ENCODE data around the gene FREY1. TPM values are rescaled to one million over a fixed set of nuclear protein-coding genes. Genes with fewer than 3 reads are reported as not detected.

Gene FREY1
- total and polyA plus RNA-seq, 9 of the 15 experiments (the other 6 are each of a cell fraction or from before 2014, with no cell fraction given): 0.25 to 1.5 (median 1.1) TPM; not detected in 5

GRCh38 chr11:45921561-45922424, 14.7 kb upstream of the FREY1 start:
- peak overlapping the region; percentile 63; the same call in 1 of the 2 replicates for H3K4me2 ChIP-seq (ENCODE audit: insufficient read depth, low read length)
- CTCF ChIA-PET (ENCODE audit: low intra/inter-chr PET ratio): no interaction called here

More at GRCh38 chr11:45921561-45922424, 14.7 kb upstream of the FREY1 start:
- Histone ChIP-seq H3K9me3 (replicated peaks; ENCODE audit: control insufficient read depth, insufficient read depth, low read depth, low read length) (no peaks in the 10 kb centered on the region), H3K9ac (ENCODE audit: insufficient read depth in 1 of 2, low read depth in 2 of 2, low read length in 2 of 2) (peak overlapping the region in 1 of 2 experiments; percentile 89; a peak in 3 of 4 replicates), H3K79me2 (ENCODE audit: control insufficient read depth, insufficient read depth, low read length) (peaks cover 13% of the 10 kb centered on the region), H3K4me1 (replicated peaks in 1 of 2; ENCODE audit: control insufficient read depth in 2 of 2, insufficient read depth in 2 of 2, low read length in 2 of 2) (peaks cover 11 to 63% of the 10 kb centered on the region in 2 experiments), H3K36me3 (ENCODE audit: control insufficient read depth, insufficient read depth, low read length) (no peaks in the 10 kb centered on the region; the same call in 1 of the 3 replicates), H3K4me3 (peak overlapping the region; percentile 52), H3K27me3 (ENCODE audit: control insufficient read depth in 2 of 2, insufficient read depth in 2 of 2, low read length in 2 of 2) (no peaks in the 10 kb centered on the region), H3K9me1 (ENCODE audit: control insufficient read depth, insufficient read depth, low read length) (no peaks in the 10 kb centered on the region), H3K27ac (ENCODE audit: extremely low read depth, low read depth, low read length) (no peak overlapping the region), H2AFZ (ENCODE audit: low read depth, low read length) (peak overlapping the region; percentile 79), H4K20me1 (replicated peaks; ENCODE audit: control insufficient read depth, insufficient read depth, low read length) (no peaks in the 10 kb centered on the region; the same call in 1 of the 2 replicates)
- BruUV-seq (replicated peaks): no TSS peak
- no peak for FAIRE-seq
- TF ChIP-seq CBFA2T3 (IDR thresholded peaks at IDR 0.05): 0 out of 2 replicates have a peak, but pooled peaks have one; percentile 4
- TF ChIP-seq LEF1 (IDR thresholded peaks at IDR 0.05): 0 out of 2 replicates have a peak, but pooled peaks have one; percentile 13
- TF ChIP-seq JUND (IDR thresholded peaks at IDR 0.05; ENCODE audit: borderline replicate concordance, low read depth, low read length): no peak
- TF ChIP-seq JUND (tag; IDR thresholded peaks at IDR 0.05; ENCODE audit: borderline replicate concordance, low read depth, low read length): no peak
- no peak for TF ChIP-seq ARID4B (CRISPR knock-in tag; IDR thresholded peaks at IDR 0.05)
- TF ChIP-seq TRIM24 (IDR thresholded peaks at IDR 0.05): no peak
- TF ChIP-seq ZBTB33 (CRISPR knock-in tag; IDR thresholded peaks at IDR 0.05): peak; percentile 90
- peak; percentile 38; the same call in 1 of the 2 replicates for TF ChIP-seq NCOA6 (IDR thresholded peaks at IDR 0.05)
- peak; percentile 42 for TF ChIP-seq FIP1L1 (IDR thresholded peaks at IDR 0.05; ENCODE audit: low read depth, low read length, poor library complexity, severe bottlenecking)
- no peak for TF ChIP-seq ID3 (CRISPR knock-in tag; IDR thresholded peaks at IDR 0.05)
- 0 out of 2 replicates have a peak, but pooled peaks have one; percentile 27 for TF ChIP-seq ID3 (tag; IDR thresholded peaks at IDR 0.05)
- TF ChIP-seq NFIC (IDR thresholded peaks at IDR 0.05): peak; percentile 39; the same call in 1 of the 2 replicates
- TF ChIP-seq CBFA2T2 (conservative IDR thresholded peaks at IDR 0.05): peak; percentile 25; the same call in 1 of the 2 replicates
- peak in 1 of 4 experiments; percentile 58 for DNase-seq (ENCODE audit: extremely low read depth in 1 of 4, low spot score in 3 of 4)
- ATAC-seq: peak; percentile 42
- WGBS (ENCODE audit: insufficient coverage, low coverage, missing lambda C conversion rate): 63% methylated on average over 24 of the region's 54 CpGs
- intact Hi-C loops (cut with micrococcal nuclease) (no loop called here), in situ Hi-C loops (cut with MboI) (no loop called here)
- POLR2A ChIA-PET: interaction anchor here (1.1 to 1.4 kb wide), 3 partner anchors 9 to 21 kb away, joined by 3 to 5 read pairs (median 4); no protein-coding TSS in a partner anchor

Data from K562 (cell line).